Measurements from ENCODE around the gene CHST14.

The CHST14 gene

DNA sequence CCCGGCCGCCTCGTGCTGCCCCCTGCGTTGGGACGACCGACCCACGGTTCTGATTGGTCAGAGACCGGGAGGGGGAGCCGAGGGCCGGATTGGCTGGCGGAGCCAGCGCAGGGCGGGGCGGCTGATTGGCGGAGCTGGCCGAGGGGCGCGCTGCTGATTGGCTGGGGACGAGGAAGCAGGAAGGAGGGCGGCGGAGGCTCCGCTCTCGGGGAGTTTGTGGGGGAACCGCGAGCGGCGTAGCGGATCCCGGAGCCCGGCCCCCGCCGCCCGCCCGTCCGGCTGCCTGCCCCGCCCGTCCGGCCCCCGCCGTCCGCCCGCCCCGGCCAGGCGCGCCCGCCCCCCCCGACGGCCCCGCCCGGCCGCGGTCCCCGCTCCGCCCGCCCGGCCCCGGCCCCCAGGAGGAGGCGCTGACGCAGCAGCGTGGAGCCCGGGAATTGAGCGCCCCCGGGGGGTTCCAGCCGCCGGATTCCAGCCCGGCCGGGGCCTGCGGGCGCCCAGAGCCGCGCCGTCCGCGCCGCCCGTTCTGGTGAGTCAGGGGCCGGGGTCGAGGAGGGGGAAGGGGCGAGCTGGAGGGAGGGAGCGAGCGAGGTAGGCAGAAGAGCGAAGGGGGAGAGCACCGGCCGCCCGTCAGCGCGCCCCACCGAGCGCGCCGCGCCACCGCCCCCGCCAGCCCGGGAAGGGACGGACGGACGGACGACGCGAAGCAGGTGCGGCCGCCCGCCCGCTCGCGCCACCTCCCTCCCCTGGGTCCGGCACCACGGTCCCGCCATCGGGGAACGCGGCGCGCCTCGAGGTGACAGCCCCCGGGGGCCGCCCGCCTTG is 29.8 kb upstream of the CHST14 start, which contains the start of gene BAHD1:
Gene BAHD1, plus strand, starts transcription at position 211 of the 822 bp plus-strand sequence. CDS start 17,512 bp downstream, outside the sequence.
- TF ChIP-seq, protein P1, sequence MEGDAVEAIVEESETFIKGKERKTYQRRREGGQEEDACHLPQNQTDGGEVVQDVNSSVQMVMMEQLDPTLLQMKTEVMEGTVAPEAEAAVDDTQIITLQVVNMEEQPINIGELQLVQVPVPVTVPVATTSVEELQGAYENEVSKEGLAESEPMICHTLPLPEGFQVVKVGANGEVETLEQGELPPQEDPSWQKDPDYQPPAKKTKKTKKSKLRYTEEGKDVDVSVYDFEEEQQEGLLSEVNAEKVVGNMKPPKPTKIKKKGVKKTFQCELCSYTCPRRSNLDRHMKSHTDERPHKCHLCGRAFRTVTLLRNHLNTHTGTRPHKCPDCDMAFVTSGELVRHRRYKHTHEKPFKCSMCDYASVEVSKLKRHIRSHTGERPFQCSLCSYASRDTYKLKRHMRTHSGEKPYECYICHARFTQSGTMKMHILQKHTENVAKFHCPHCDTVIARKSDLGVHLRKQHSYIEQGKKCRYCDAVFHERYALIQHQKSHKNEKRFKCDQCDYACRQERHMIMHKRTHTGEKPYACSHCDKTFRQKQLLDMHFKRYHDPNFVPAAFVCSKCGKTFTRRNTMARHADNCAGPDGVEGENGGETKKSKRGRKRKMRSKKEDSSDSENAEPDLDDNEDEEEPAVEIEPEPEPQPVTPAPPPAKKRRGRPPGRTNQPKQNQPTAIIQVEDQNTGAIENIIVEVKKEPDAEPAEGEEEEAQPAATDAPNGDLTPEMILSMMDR (IDR thresholded peaks at IDR 0.05; ENCODE audit: low read depth, low read length, missing control alignments), result no peak
- H3K4me3 ChIP-seq (ENCODE audit: low read depth, low read length), result peak within 1 kb of the TSS; percentile 62
- DNase-seq (ENCODE audit: low read depth), result peak; percentile 81
- in situ Hi-C loops (cut with HindIII; ENCODE audit: low sequenced_read_pairs), result no loop called here

DNA sequence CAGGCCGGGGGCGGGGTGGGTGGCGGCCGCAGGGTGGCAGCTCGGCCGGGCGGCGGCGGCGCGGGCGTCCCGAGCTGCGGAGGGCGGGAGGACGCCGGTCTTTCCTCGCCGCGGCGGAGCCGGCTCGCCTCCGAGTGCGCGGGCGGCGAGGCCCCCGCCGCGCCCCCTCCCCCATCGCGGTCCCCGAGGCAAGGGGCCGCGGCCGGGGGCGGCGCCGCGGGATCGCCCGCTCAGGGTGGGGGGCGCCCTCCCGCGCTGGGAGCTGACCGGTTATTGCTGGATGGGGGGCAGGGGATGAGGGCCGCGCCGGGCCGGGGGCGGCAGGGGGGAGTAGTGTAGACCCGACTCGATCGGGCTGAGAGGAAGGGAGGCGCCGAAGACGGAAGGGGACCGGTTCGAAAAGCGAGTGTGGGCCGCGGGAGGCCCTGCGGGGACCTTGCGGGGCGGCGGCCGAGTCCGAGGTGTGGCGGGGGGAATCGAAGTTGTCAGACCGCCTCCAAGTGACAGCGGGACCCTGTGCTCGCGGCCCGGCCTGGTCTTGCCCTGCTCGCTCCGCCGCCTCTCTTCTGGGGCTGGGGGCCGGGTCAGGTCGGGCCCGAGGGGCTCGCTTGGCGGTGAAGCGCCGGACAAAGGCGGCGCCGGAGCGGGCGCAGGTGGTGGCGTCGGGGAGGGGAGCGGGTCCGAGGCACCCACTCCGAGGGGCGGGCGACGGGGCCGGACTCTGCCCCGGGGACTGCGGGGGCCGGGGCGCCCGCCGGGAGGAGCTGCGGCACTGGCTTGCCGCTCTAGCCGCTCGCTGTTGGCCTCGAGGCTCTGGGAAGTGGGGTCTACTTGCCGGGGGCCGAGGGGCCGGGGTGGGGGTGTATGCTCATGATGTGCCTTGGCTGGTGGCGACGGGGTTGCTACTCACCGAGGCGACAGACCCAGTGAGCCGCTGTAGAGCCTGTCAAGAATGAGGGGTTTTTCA is 28.9 kb upstream of the CHST14 start:
- no peak for DNase-seq (ENCODE audit: low read depth)
- in situ Hi-C loops (cut with HindIII; ENCODE audit: low sequenced_read_pairs), result no loop called here
- TF ChIP-seq, protein P1 (IDR thresholded peaks at IDR 0.05; ENCODE audit: low read depth, low read length, missing control alignments), result no peak
- H3K4me3 ChIP-seq (ENCODE audit: low read depth, low read length), result peak overlapping the region; percentile 62

DNA sequence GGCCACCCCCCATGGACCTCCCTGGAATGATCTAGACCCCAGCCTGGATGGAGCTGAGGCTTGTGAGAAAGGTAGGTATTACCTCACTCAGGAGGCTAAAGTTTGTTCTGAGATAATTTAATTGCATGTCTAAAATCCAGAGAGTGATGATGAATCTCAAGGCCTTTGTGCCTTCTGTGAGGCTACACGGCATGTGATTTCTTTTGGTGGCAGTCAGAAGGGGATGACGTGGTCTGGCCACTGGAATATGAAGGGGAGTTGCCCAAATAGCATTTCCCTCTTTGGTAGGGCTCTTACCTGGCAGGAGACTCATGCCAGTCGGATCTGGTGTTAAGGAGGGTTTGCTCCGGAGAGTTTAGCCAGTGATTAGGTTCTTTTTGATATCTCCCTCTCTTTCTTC is 27.5 kb upstream of the CHST14 start:
- no peak overlapping the region for H3K4me3 ChIP-seq (ENCODE audit: low read depth, low read length)
- TF ChIP-seq, protein P1 (IDR thresholded peaks at IDR 0.05; ENCODE audit: low read depth, low read length, missing control alignments), result no peak
- in situ Hi-C loops (cut with HindIII; ENCODE audit: low sequenced_read_pairs), result no loop called here
- DNase-seq (ENCODE audit: low read depth), result no peak

DNA sequence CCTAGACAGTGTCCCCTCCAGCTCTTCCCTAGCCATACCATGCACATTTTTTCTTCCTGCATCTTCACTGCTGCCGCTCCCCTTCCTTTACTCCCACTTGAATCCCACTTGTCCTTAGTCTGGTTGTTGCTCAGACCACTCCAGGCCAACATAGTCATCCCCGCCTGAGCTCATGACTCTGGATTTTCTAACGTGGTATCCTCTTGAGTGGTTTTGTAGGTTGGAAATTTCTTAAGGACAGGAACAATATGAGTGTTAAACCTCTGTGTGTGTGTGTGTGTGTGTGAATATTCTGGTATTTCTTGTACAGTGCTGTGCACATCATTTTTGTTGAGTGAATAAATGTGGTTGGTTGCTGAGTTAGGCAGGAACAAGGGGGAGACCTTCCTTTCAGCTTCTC is 26.9 kb upstream of the CHST14 start:
- TF ChIP-seq, protein P1 (IDR thresholded peaks at IDR 0.05; ENCODE audit: low read depth, low read length, missing control alignments), result no peak
- H3K4me3 ChIP-seq (ENCODE audit: low read depth, low read length), result no peak overlapping the region
- in situ Hi-C loops (cut with HindIII; ENCODE audit: low sequenced_read_pairs), result no loop called here
- no peak for DNase-seq (ENCODE audit: low read depth)

DNA sequence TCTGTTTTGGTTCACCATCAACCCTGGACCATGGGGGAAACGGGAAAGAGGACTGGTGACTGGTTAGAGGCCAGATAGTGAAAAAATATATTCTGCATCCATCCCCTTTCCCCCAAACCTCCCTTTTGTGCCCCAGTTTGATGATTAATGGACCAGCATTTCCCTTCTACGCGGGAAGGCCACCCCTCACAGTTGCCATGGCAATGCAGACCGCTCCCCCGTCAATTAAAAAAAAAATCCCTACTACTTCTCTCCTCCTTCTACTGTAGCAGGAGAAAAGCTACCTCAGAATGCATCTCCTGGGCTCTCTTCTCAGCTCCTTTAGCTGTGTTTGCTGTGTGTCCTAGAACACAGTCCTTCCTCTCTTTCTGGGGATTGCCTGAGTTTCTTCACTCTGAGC is 26.0 kb upstream of the CHST14 start:
- no peak for DNase-seq (ENCODE audit: low read depth)
- TF ChIP-seq, protein P1 (IDR thresholded peaks at IDR 0.05; ENCODE audit: low read depth, low read length, missing control alignments), result no peak
- in situ Hi-C loops (cut with HindIII; ENCODE audit: low sequenced_read_pairs), result no loop called here
- no peak overlapping the region for H3K4me3 ChIP-seq (ENCODE audit: low read depth, low read length)

DNA sequence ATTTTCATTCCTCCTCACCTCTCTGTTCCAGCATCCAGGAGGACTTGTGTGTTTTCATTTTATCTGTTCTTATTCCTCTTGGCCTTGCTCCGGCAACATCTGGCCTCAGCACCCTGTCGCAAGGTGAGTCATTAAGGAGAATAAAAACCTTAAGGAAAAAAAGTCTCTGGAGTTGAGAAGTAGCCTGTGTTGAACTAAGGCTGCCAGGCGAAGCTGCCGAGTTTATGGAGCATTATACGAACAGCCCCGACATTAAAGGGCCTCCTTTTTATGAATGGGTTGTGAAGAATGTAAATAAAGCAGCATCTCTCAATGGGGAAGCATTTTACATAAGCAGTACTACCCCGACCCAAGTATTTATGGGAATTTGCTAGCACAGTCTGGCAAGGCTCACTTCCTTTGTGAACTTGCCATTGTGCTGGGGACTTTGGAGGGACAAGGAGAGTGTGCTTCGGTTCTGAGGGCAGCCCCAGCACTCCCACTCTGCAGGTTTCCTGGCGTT is 25.3 kb upstream of the CHST14 start:
- DNase-seq (ENCODE audit: low read depth), result peak; percentile 24
- TF ChIP-seq, protein P1 (IDR thresholded peaks at IDR 0.05; ENCODE audit: low read depth, low read length, missing control alignments), result no peak
- no peak overlapping the region for H3K4me3 ChIP-seq (ENCODE audit: low read depth, low read length)
- in situ Hi-C loops (cut with HindIII; ENCODE audit: low sequenced_read_pairs), result no loop called here

Data from astrocyte of the cerebellum (primary cell).